ENCODE measurements around the gene KLHL29. TPM values are rescaled to one million over a fixed set of nuclear protein-coding genes. Genes with fewer than 3 reads are reported as not detected.

KLHL29 gene
- total and polyA plus RNA-seq, 2 donors, result 1.4 to 2.9 TPM

DNA sequence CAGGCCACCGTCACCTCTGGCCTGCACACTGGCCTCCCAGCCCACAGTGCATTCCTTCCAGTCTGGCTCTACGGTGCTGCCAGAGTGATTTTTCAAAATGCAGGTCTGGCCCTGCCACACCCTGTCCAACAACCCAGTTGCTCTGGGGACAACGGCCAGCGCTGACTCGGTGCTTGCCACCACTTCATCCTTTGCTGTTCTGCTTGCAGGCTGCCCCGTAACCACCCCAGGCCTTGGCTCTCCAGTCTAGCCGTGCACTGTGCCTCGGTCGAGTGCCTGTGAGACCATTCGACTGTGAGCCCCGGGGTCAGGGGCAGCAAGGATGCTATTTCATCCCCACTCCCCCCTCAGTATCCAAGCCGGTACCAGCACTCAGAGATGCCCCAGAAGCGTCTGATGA, 262.6 kb downstream of the KLHL29 start:
- Histone ChIP-seq H3K4me1 (ENCODE audit: control insufficient read depth in 2 of 2, insufficient read depth in 2 of 2, low read length in 2 of 2) (peaks cover 0 to 4% of the 10 kb centered on the region in 2 donors), H3K27me3 (ENCODE audit: control insufficient read depth in 2 of 2, insufficient read depth in 1 of 2, low read length in 1 of 2) (no peaks in the 10 kb centered on the region), H3K9me3 (ENCODE audit: control insufficient read depth in 2 of 2, insufficient read depth in 1 of 2, low read length in 1 of 2) (peaks cover 0 to 6% of the 10 kb centered on the region in 2 donors), H3K36me3 (ENCODE audit: control insufficient read depth in 2 of 2, insufficient read depth in 2 of 2, low read length in 1 of 2) (no peaks in the 10 kb centered on the region), H3K4me3 (ENCODE audit: low read length in 2 of 2) (no peak overlapping the region), H3K27ac (ENCODE audit: low read depth in 1 of 2, low read length in 1 of 2) (no peak overlapping the region)
- WGBS, result 97% methylated on average over 13 of the region's 13 CpGs
- no peak for DNase-seq (ENCODE audit: low read depth in 6 of 9, low spot score in 9 of 9)

GRCh38 chr2:23649303-23649702, 264.3 kb downstream of the KLHL29 start:
- Histone ChIP-seq H3K4me1 (ENCODE audit: control insufficient read depth in 2 of 2, insufficient read depth in 2 of 2, low read length in 2 of 2) (peaks cover 0 to 4% of the 10 kb centered on the region in 2 donors), H3K27me3 (ENCODE audit: control insufficient read depth in 2 of 2, insufficient read depth in 1 of 2, low read length in 1 of 2) (no peaks in the 10 kb centered on the region), H3K36me3 (ENCODE audit: control insufficient read depth in 2 of 2, insufficient read depth in 2 of 2, low read length in 1 of 2) (no peaks in the 10 kb centered on the region), H3K27ac (ENCODE audit: low read depth in 1 of 2, low read length in 1 of 2) (no peak overlapping the region), H3K9me3 (ENCODE audit: control insufficient read depth in 2 of 2, insufficient read depth in 1 of 2, low read length in 1 of 2) (no peaks in the 10 kb centered on the region), H3K4me3 (ENCODE audit: low read length in 2 of 2) (no peak overlapping the region)
- WGBS, result 84% methylated on average over 10 of the region's 10 CpGs
- no peak for DNase-seq (ENCODE audit: low read depth in 6 of 9, low spot score in 9 of 9)

DNA sequence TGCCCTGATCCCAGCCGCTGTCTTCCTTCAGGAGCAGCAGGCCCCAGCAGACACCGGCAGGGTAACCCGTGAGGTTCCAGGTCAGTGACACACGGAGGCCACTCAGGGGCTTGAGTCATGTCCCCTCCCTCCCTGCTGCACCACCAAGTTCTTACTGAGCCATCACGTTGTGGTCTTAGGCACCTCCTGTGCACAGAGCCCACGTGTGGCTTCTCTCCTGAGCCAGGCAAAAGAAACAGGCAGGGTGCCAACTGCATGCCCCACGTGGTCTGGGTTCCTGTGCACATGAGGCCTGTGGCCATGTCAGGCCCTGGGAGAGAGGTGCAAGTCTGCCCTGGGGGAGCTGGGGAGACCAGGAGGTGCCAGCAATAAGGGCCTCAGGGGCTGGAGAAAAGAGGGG, 264.8 kb downstream of the KLHL29 start:
- Histone ChIP-seq H3K36me3 (ENCODE audit: control insufficient read depth in 2 of 2, insufficient read depth in 2 of 2, low read length in 1 of 2) (no peaks in the 10 kb centered on the region), H3K27me3 (ENCODE audit: control insufficient read depth in 2 of 2, insufficient read depth in 1 of 2, low read length in 1 of 2) (no peaks in the 10 kb centered on the region), H3K27ac (ENCODE audit: low read depth in 1 of 2, low read length in 1 of 2) (no peak overlapping the region), H3K4me1 (ENCODE audit: control insufficient read depth in 2 of 2, insufficient read depth in 2 of 2, low read length in 2 of 2) (no peaks in the 10 kb centered on the region), H3K9me3 (ENCODE audit: control insufficient read depth in 2 of 2, insufficient read depth in 1 of 2, low read length in 1 of 2) (peaks cover 0 to 3% of the 10 kb centered on the region in 2 donors), H3K4me3 (ENCODE audit: low read length in 2 of 2) (no peak overlapping the region)
- 15% methylated on average over 7 of the region's 7 CpGs for WGBS
- no peak for DNase-seq (ENCODE audit: low read depth in 6 of 9, low spot score in 9 of 9)

DNA sequence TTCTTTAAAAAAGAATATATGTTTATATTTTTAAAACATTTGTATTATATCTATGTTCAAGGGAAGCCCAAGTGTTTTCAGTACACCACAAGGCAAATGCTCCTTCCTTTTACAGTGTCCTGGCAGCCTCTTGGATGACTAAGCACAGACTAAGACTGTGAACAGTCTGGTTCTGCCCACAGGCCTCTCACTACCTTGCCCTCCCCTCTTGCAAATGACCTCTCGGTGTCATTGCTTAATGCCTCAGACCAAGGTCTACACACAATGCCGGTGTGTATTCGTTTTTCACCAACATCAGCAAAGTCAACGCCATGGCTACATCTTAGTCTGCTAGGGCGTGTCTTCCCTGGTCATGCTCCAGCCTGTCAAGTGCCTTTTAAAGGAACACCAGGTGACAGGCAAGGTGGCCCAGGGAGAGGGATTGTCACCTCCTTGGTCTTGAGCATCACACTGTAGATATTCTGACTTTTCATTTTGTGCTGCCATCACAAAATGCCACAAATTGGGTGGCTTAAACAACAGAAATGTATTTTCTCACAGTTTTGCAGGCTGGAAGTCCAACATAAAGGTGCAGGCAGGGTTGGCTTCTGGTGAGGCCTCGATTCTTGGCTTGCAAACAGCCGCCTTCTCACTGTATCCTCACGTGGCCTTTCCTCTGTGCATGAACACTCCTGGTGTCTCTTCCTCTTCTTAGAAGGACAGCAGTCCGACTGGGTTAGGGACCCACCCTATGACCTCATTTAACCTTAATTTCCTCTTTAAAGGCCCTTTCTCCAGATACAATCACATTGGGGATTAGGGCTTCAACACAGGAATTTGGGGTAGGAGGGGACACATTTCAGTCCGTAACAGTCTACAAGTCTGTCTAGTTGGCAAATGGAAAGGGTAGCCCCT, 266.5 kb downstream of the KLHL29 start:
- no peak overlapping the region for H3K4me3 ChIP-seq (ENCODE audit: low read length in 2 of 2)
- peaks cover 0 to 3% of the 10 kb centered on the region in 2 donors for H3K9me3 ChIP-seq (ENCODE audit: control insufficient read depth in 2 of 2, insufficient read depth in 1 of 2, low read length in 1 of 2)
- H3K4me1 ChIP-seq (ENCODE audit: control insufficient read depth in 2 of 2, insufficient read depth in 2 of 2, low read length in 2 of 2), result no peaks in the 10 kb centered on the region
- H3K36me3 ChIP-seq (ENCODE audit: control insufficient read depth in 2 of 2, insufficient read depth in 2 of 2, low read length in 1 of 2), result no peaks in the 10 kb centered on the region
- no peak overlapping the region for H3K27ac ChIP-seq (ENCODE audit: low read depth in 1 of 2, low read length in 1 of 2)
- 87% methylated on average over 10 of the region's 10 CpGs for WGBS
- no peak for DNase-seq (ENCODE audit: low read depth in 6 of 9, low spot score in 9 of 9)
- H3K27me3 ChIP-seq (ENCODE audit: control insufficient read depth in 2 of 2, insufficient read depth in 1 of 2, low read length in 1 of 2), result no peaks in the 10 kb centered on the region

DNA sequence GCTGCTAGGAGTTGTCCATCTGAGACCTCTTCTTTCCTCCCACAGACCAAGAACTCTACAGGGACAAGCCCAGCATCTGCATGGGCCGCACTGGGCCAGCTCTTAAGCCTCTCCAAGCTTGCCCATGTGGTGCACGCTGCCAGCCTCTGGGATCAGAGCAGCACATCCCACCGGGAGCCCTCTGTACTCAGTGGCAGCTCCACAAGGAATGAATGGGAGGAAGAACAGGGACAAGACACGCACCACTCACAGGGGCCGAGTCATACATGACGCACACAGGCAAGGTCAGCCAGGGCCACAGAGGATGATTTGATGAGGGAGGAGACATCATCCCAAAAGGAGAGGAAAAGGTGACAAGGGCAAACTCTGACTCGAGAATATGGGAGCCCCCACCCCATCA, 268.3 kb downstream of the KLHL29 start:
- DNase-seq (ENCODE audit: low read depth in 6 of 9, low spot score in 9 of 9), result no peak
- H3K4me1 ChIP-seq (ENCODE audit: control insufficient read depth in 2 of 2, insufficient read depth in 2 of 2, low read length in 2 of 2), result peaks cover 0 to 2% of the 10 kb centered on the region in 2 donors
- peaks cover 0 to 3% of the 10 kb centered on the region in 2 donors for H3K9me3 ChIP-seq (ENCODE audit: control insufficient read depth in 2 of 2, insufficient read depth in 1 of 2, low read length in 1 of 2)
- 97% methylated on average over 7 of the region's 7 CpGs for WGBS
- H3K36me3 ChIP-seq (ENCODE audit: control insufficient read depth in 2 of 2, insufficient read depth in 2 of 2, low read length in 1 of 2), result no peaks in the 10 kb centered on the region
- no peak overlapping the region for H3K27ac ChIP-seq (ENCODE audit: low read depth in 1 of 2, low read length in 1 of 2)
- no peaks in the 10 kb centered on the region for H3K27me3 ChIP-seq (ENCODE audit: control insufficient read depth in 2 of 2, insufficient read depth in 1 of 2, low read length in 1 of 2)
- no peak overlapping the region for H3K4me3 ChIP-seq (ENCODE audit: low read length in 2 of 2)

DNA sequence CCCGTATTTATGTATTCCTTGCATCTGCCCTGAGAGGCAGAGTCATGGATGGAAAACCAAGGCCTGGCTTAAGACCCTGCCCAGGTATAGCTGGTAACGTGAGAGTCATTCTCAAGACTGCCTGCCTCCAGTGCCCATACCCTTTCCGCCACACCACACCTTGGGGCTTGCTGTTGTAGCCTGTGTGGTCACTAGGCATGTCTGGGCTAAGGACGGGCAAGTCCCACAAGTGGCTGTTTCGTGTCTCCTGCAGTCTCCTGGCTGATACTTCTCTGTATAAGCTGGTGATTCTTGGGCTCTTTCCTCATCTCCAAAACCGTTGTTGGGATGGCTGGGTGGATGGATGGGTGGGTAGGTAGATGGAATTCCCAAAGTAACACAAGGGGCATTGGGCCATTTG, 269.8 kb downstream of the KLHL29 start:
- H3K36me3 ChIP-seq (ENCODE audit: control insufficient read depth in 2 of 2, insufficient read depth in 2 of 2, low read length in 1 of 2), result no peaks in the 10 kb centered on the region
- peaks cover 0 to 3% of the 10 kb centered on the region in 2 donors for H3K9me3 ChIP-seq (ENCODE audit: control insufficient read depth in 2 of 2, insufficient read depth in 1 of 2, low read length in 1 of 2)
- H3K4me3 ChIP-seq (ENCODE audit: low read length in 2 of 2), result no peak overlapping the region
- no peak for DNase-seq (ENCODE audit: low read depth in 6 of 9, low spot score in 9 of 9)
- WGBS, result 91% methylated on average over 6 of the region's 6 CpGs
- no peaks in the 10 kb centered on the region for H3K27me3 ChIP-seq (ENCODE audit: control insufficient read depth in 2 of 2, insufficient read depth in 1 of 2, low read length in 1 of 2)
- H3K4me1 ChIP-seq (ENCODE audit: control insufficient read depth in 2 of 2, insufficient read depth in 2 of 2, low read length in 2 of 2), result peaks cover 0 to 8% of the 10 kb centered on the region in 2 donors
- no peak overlapping the region for H3K27ac ChIP-seq (ENCODE audit: low read depth in 1 of 2, low read length in 1 of 2)

DNA sequence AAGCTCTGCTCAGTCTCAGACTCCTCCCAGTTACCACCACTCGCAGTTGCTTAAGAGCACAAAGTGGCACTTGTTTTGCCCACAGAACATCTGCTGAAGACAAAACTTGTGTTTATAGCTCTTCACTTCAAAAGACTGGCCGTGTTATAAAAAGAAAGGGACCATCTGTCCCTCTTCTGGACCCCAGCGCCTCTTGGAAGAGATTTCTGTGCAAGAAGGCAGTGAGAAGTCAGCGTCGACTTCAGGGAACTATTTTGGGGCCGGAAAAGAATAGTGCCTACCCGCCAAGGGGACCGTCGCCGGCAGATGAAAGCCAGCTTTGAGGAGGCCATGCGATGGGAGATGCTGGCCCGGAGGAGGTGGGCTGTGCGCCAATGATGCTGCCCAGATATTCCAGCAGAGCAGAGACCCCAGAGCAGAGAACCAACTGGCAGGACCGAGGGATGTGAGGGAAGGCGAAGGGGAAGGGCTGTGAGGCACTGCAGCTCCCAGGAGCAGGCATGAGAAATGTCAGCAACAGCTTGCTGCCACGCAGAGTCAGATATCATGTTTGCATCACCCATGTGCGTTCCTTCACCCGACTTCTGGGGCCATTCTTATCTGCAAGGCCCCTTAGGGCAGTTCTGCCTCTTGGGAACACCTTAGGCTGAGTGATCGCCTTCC, 271.1 kb downstream of the KLHL29 start:
- H3K27me3 ChIP-seq (ENCODE audit: control insufficient read depth in 2 of 2, insufficient read depth in 1 of 2, low read length in 1 of 2), result no peaks in the 10 kb centered on the region

GRCh38 chr2:23656597-23656973, 271.6 kb downstream of the KLHL29 start:
- WGBS, result 82% methylated on average over 10 of the region's 10 CpGs
- no peaks in the 10 kb centered on the region for H3K36me3 ChIP-seq (ENCODE audit: control insufficient read depth in 2 of 2, insufficient read depth in 2 of 2, low read length in 1 of 2)

More for the DNA sequence above, 271.1 kb downstream of the KLHL29 start:
- H3K27ac ChIP-seq (ENCODE audit: low read depth in 1 of 2, low read length in 1 of 2), result no peak overlapping the region
- peaks cover 0 to 3% of the 10 kb centered on the region in 2 donors for H3K9me3 ChIP-seq (ENCODE audit: control insufficient read depth in 2 of 2, insufficient read depth in 1 of 2, low read length in 1 of 2)
- H3K36me3 ChIP-seq (ENCODE audit: control insufficient read depth in 2 of 2, insufficient read depth in 2 of 2, low read length in 1 of 2), result no peaks in the 10 kb centered on the region
- H3K4me3 ChIP-seq (ENCODE audit: low read length in 2 of 2), result no peak overlapping the region
- H3K4me1 ChIP-seq (ENCODE audit: control insufficient read depth in 2 of 2, insufficient read depth in 2 of 2, low read length in 2 of 2), result peaks cover 8 to 13% of the 10 kb centered on the region in 2 donors
- WGBS, result 96% methylated on average over 19 of the region's 19 CpGs
- DNase-seq (ENCODE audit: low read depth in 6 of 9, low spot score in 9 of 9), result no peak

GRCh38 chr2:23657371-23657770, 272.4 kb downstream of the KLHL29 start:
- DNase-seq (ENCODE audit: low read depth in 6 of 9, low spot score in 9 of 9), result no peak

More at GRCh38 chr2:23656597-23656973, 271.6 kb downstream of the KLHL29 start:
- no peak overlapping the region for H3K27ac ChIP-seq (ENCODE audit: low read depth in 1 of 2, low read length in 1 of 2)
- no peak for DNase-seq (ENCODE audit: low read depth in 6 of 9, low spot score in 9 of 9)
- peaks cover 0 to 3% of the 10 kb centered on the region in 2 donors for H3K9me3 ChIP-seq (ENCODE audit: control insufficient read depth in 2 of 2, insufficient read depth in 1 of 2, low read length in 1 of 2)
- H3K4me3 ChIP-seq (ENCODE audit: low read length in 2 of 2), result no peak overlapping the region
- peaks cover 0 to 3% of the 10 kb centered on the region in 2 donors for H3K27me3 ChIP-seq (ENCODE audit: control insufficient read depth in 2 of 2, insufficient read depth in 1 of 2, low read length in 1 of 2)
- peaks cover 8 to 15% of the 10 kb centered on the region in 2 donors for H3K4me1 ChIP-seq (ENCODE audit: control insufficient read depth in 2 of 2, insufficient read depth in 2 of 2, low read length in 2 of 2)

More at GRCh38 chr2:23657371-23657770, 272.4 kb downstream of the KLHL29 start:
- peaks cover 0 to 11% of the 10 kb centered on the region in 2 donors for H3K27me3 ChIP-seq (ENCODE audit: control insufficient read depth in 2 of 2, insufficient read depth in 1 of 2, low read length in 1 of 2)
- 94% methylated on average over 1 of the region's 1 CpG for WGBS
- H3K4me3 ChIP-seq (ENCODE audit: low read length in 2 of 2), result no peak overlapping the region
- peaks cover 0 to 3% of the 10 kb centered on the region in 2 donors for H3K9me3 ChIP-seq (ENCODE audit: control insufficient read depth in 2 of 2, insufficient read depth in 1 of 2, low read length in 1 of 2)
- H3K4me1 ChIP-seq (ENCODE audit: control insufficient read depth in 2 of 2, insufficient read depth in 2 of 2, low read length in 2 of 2), result peaks cover 8 to 16% of the 10 kb centered on the region in 2 donors
- H3K36me3 ChIP-seq (ENCODE audit: control insufficient read depth in 2 of 2, insufficient read depth in 2 of 2, low read length in 1 of 2), result no peaks in the 10 kb centered on the region
- H3K27ac ChIP-seq (ENCODE audit: low read depth in 1 of 2, low read length in 1 of 2), result no peak overlapping the region

Data from thymus (tissue), 11 donors.